ENCODE results near the gene CCDC92B.

The CCDC92B gene

DNA sequence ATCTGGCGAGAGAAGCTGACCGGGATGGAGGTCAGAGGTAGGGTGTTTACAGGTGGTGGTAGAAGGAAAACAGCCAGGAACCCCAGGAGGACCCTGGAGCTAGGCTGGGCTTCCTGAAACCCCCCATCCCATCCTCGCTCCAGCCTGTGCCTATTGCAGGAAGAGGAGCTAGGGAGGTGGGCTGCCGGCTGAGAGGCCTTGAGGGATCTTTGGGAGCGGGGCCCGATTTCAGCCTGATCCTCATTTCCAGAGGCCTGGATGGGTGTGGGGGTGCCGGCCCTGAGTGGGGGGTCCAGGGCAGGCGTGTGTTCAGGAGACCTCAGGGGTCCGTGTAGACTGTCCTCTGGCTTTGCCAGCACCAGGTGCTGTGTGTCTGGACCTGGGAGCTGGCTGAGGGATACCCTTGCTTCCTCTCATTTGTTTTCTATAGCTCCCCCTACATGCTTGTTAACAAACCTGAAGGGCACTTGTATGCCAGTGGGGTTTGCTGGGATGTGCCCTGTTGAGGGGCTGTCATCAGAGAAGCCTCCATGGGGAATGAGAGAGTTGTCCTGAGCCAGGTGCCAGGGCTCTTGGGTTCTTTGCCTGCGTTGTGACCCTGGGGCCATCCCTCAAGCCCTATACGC lies 27.9 kb upstream of the CCDC92B start:
- TF ChIP-seq, protein P1, sequence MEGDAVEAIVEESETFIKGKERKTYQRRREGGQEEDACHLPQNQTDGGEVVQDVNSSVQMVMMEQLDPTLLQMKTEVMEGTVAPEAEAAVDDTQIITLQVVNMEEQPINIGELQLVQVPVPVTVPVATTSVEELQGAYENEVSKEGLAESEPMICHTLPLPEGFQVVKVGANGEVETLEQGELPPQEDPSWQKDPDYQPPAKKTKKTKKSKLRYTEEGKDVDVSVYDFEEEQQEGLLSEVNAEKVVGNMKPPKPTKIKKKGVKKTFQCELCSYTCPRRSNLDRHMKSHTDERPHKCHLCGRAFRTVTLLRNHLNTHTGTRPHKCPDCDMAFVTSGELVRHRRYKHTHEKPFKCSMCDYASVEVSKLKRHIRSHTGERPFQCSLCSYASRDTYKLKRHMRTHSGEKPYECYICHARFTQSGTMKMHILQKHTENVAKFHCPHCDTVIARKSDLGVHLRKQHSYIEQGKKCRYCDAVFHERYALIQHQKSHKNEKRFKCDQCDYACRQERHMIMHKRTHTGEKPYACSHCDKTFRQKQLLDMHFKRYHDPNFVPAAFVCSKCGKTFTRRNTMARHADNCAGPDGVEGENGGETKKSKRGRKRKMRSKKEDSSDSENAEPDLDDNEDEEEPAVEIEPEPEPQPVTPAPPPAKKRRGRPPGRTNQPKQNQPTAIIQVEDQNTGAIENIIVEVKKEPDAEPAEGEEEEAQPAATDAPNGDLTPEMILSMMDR (conservative IDR thresholded peaks at IDR 0.05; ENCODE audit: low read length), result no peak
- H3K4me3 ChIP-seq (ENCODE audit: low read length), result no peak overlapping the region
- DNase-seq (ENCODE audit: low read depth), result no peak

DNA sequence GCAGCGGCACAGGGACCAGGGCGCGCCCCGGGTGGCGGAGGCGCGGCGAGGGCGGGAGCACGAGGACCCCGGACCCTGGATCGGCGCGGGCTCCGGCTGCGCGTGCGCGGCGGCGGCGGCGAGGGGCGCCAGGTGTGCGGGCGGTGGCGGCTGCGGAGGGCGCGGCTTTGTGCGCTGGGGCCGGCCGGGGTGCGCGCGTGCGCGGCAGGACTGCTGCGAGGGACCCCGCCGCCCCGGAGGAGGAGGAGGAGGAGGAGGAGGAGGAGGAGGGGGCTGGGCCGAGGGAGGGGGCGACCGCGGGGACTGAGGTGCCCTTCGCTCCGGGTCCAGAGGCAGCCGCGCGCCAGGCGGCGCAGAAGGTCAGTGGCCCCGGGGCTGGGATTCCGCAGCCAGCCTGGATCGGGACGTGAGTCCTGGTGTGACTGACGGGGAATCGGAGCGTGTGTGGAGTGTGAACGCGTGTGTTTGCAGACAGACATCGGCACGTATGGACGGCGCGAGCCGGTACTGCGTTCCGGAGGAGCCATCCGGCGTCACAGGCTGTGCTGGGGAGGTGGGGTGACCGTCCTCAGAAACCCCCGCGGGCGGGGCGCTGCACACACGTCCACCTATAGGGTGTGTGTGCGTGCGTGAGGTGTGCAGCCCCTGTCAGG lies 27.3 kb upstream of the CCDC92B start:
- no peak for DNase-seq (ENCODE audit: low read depth)
- TF ChIP-seq, protein P1 (conservative IDR thresholded peaks at IDR 0.05; ENCODE audit: low read length), result no peak

DNA sequence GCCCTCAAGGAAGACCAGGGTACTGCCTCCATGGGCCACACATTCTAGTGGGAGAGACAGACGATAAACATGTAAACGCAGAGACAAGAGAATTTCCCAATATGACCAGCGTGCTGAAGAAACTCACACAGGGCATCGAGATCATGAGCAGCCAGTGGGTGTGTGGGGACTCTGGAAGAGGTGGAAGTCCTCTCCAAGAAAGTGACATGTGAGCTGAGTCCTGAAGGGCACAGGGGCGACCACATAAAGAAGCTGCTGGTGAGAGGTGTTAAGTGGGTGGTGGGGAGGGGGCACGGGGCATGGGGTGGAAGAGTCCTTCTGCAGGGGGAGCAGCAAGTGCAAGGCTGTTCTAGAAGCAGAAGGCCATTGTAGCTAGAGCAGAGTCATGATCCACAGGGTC lies 25.8 kb upstream of the CCDC92B start:
- no peak overlapping the region for H3K4me3 ChIP-seq (ENCODE audit: low read length)
- TF ChIP-seq, protein P1 (conservative IDR thresholded peaks at IDR 0.05; ENCODE audit: low read length), result no peak
- DNase-seq (ENCODE audit: low read depth), result no peak

More for the DNA sequence above, 27.3 kb upstream of the CCDC92B start:
- no peak overlapping the region for H3K4me3 ChIP-seq (ENCODE audit: low read length)

DNA sequence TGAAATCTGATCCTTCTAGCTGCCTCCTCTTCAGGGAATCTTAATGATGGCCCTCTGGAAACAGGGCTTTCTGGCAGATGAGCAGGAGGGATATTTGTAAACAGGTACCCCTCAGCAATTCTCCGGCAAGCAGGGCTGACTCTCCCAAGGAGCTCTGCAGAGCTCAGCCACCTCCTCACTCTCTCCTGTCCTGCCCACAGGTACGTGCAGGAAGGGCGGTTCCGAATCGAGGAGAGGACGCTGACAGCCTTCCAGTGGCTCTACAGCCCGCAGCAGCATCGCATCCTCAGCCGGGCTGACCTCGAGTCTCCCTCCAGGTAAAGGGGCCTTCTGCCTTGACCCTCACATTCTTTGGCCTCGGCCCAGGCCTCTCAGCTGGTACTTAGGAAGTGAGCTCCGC lies 20.7 kb upstream of the CCDC92B start:
- TF ChIP-seq, protein P1 (conservative IDR thresholded peaks at IDR 0.05; ENCODE audit: low read length), result no peak
- no peak overlapping the region for H3K4me3 ChIP-seq (ENCODE audit: low read length)
- no peak for DNase-seq (ENCODE audit: low read depth)

DNA sequence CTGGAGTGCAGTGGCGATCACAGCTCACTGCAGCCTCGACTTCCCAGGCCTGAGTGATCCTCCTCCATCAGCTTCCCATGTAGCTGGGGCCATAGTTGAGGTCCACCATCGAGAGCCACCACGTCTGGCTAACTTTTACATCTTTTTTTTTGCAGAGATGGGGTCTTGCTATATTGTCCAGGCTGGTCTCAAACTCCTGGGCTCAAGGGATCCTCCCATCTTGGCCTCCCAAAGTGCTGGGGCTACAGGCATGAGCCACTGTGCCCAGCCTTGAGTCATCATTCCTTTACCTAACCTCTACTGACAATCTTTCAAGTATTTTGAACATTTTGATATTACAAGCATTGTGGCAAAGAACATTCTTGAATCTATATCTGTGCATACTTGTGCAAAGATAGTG lies 9.4 kb upstream of the CCDC92B start:
- no peak overlapping the region for H3K4me3 ChIP-seq (ENCODE audit: low read length)
- DNase-seq (ENCODE audit: low read depth), result no peak
- TF ChIP-seq, protein P1 (conservative IDR thresholded peaks at IDR 0.05; ENCODE audit: low read length), result no peak

DNA sequence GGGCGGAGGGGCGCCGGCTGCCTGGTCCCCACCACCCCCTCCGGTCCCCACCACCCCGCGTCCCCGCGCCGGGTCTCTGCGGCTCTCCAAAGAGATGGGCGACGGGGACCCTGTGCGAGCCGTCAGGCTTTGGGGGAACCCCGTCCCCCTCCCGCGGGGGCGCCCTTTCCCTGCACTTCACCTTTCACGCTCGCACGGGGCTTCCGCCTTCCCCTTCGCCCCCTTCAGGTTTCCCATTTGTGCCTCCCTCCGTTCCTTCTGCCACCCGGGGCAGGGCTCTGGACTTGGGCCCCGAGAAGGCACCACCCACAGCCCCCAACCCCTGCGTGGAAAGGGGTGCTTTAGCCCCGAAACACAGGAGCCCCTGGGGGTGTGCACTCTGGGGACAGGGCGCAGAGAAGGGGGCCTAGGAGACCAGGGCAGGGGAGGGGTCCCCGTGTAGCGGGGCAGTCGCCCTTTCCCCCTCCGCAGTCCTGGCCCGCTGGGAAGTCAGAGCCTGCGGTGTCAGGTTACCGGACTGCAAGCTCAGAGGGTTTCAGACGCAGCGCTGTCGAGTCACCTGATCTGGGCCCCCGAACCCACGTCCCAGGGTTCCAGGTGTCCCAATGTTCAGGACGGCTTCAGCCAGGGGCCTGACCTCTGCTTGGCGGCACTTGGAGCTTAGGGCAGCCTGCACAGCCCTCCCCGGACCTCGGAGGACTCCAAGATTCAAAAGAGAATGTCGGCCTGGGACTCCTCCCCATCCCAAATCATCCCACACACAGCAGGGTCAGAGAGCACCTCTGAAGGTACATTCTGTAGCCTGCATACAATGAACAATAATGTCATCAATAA lies 6.7 kb upstream of the CCDC92B start:
- no peak for DNase-seq (ENCODE audit: low read depth)
- no peak overlapping the region for H3K4me3 ChIP-seq (ENCODE audit: low read length)

More for the DNA sequence above, 6.7 kb upstream of the CCDC92B start:
- TF ChIP-seq, protein P1 (conservative IDR thresholded peaks at IDR 0.05; ENCODE audit: low read length), result no peak
